T-helper 2 cell treated with Interferon-gamma antibody and Interleukin-4, amounts not matched to agents 5 μg/mL and 100 μg/mL, for 36 hours (primary cell): ENCODE results near the gene TGIF2LX.
"Not testable (repeated sequence)": the region's sequence is repeated elsewhere in the genome, so short reads cannot be mapped to it uniquely, and the experiment has no call there.

Experiments used
- DNase-seq: peaks from one replicate; pipeline ENCODE4 v3.0.0; 2021; ENCODE audit warnings: low spot score
- H3K27ac Mint-ChIP-seq: one replicate; pipeline ENCODE4 v1.8.0; 2021; ENCODE audit warnings: mild to moderate bottlenecking, mixed read lengths
- H3K27me3 Mint-ChIP-seq: one replicate; pipeline ENCODE4 v1.8.0; 2021; ENCODE audit warnings: low read depth, mixed read lengths
- H3K36me3 Mint-ChIP-seq: one replicate; pipeline ENCODE4 v1.8.0; 2021; ENCODE audit warnings: low read depth, mixed read lengths
- H3K4me1 Mint-ChIP-seq: one replicate; pipeline ENCODE4 v1.8.0; 2021; ENCODE audit warnings: low read depth, mixed read lengths
- H3K4me3 Mint-ChIP-seq: one replicate; pipeline ENCODE4 v1.8.0; 2022; ENCODE audit warnings: mild to moderate bottlenecking, moderate library complexity, mixed read lengths
- H3K9me3 Mint-ChIP-seq: one replicate; pipeline ENCODE4 v1.8.0; 2021; ENCODE audit warnings: mixed read lengths

Gene TGIF2LX

GRCh38 chrX:89921665-89922064 is at the start of gene TGIF2LX:
TGIF2LX (plus strand) TSS chrX:89921908; CDS start chrX:89922086, 178 bp downstream.
- H3K27ac Mint-ChIP-seq, DNase-seq, H3K27me3 Mint-ChIP-seq, H3K36me3 Mint-ChIP-seq, H3K9me3 Mint-ChIP-seq, H3K4me1 Mint-ChIP-seq, H3K4me3 Mint-ChIP-seq: not testable (repeated sequence)

- not testable (repeated sequence) for H3K9me3 Mint-ChIP-seq, H3K4me1 Mint-ChIP-seq, DNase-seq, H3K27me3 Mint-ChIP-seq, H3K4me3 Mint-ChIP-seq, H3K36me3 Mint-ChIP-seq, H3K27ac Mint-ChIP-seq
Observed at GRCh38 chrX:89922338-89922934, 728 bp downstream of the TGIF2LX start.

GRCh38 chrX:89943077-89943476 is 21.4 kb downstream of the TGIF2LX start:
- not testable (repeated sequence) for H3K27ac Mint-ChIP-seq, DNase-seq, H3K4me1 Mint-ChIP-seq, H3K4me3 Mint-ChIP-seq, H3K9me3 Mint-ChIP-seq, H3K27me3 Mint-ChIP-seq, H3K36me3 Mint-ChIP-seq

- H3K36me3 Mint-ChIP-seq, H3K4me1 Mint-ChIP-seq, H3K27me3 Mint-ChIP-seq, DNase-seq, H3K27ac Mint-ChIP-seq, H3K9me3 Mint-ChIP-seq, H3K4me3 Mint-ChIP-seq: not testable (repeated sequence)
Observed at GRCh38 chrX:89965588-89965987, 43.9 kb downstream of the TGIF2LX start.
